Fibroblast of lung (primary cell): Measurements from ENCODE around the gene SNX15.

Source experiments
- CTCF ChIP-seq, 2 donors: IDR thresholded peaks in 1 of 2; conservative IDR thresholded peaks in 1 of 2; 1 replicate in 1 of 2; 2 replicates in 1 of 2; pipeline ENCODE4 v1.5.1; 2011 to 2012; ENCODE audit warnings: low read length in 2 of 2, control low read depth in 1 of 2, inconsistent platforms in 1 of 2, low read depth in 1 of 2, mild to moderate bottlenecking in 1 of 2
- EZH2 ChIP-seq: IDR thresholded peaks from 2 replicates; pipeline ENCODE4 v1.5.1; 2012; ENCODE audit warnings: low read length, control low read depth, mild to moderate bottlenecking; ENCODE audit errors: missing control alignments

DNA sequence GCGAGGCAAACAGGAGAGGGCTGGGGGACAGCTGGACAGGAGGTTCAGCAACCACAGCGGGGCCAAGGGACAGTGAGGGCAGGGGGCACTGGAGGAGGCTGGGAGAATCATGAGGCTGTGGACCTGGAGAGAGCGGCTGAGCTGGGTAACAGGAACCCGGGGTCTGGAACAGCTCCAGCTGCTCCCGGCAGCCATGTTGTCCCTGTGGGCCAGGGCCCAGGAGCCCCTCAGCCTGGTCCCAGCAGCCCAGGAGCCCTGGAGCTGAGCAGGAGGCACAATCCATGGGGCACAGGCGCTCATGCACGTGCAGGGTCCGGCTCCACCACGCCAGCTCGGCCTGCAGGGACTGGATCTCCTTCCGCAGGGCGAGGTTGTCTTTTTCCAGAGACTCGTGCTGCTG lies 37.8 kb upstream of the SNX15 start:
- TF ChIP-seq CTCF (conservative IDR thresholded peaks at IDR 0.05 in 1 of 2, IDR thresholded peaks at IDR 0.05 in 1 of 2; ENCODE audit: low read depth in 1 of 2, low read length in 2 of 2) (no peak), EZH2 (no peak)
